ENCODE results near the gene MT1E.

Gene MT1E

DNA sequence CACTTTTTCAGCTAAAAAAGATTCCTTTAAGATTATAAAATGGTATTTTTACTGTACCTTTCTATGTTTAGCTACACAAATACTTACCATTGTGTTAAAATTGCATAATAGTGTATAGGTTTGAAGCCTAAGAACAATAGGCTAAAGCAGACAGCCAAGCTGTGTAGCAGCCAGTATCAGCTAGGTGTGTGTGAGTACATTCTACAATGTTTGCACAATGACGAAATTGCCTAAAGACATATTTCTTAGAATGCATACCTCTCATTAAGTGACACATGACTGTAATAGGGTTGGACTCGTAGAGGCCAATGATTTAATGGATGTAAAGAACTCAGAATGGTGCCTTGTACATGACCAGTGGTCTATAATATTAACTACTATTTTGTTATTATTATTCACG lies 24.2 kb downstream of the MT1E start (continued):
- TF ChIP-seq, protein P1, sequence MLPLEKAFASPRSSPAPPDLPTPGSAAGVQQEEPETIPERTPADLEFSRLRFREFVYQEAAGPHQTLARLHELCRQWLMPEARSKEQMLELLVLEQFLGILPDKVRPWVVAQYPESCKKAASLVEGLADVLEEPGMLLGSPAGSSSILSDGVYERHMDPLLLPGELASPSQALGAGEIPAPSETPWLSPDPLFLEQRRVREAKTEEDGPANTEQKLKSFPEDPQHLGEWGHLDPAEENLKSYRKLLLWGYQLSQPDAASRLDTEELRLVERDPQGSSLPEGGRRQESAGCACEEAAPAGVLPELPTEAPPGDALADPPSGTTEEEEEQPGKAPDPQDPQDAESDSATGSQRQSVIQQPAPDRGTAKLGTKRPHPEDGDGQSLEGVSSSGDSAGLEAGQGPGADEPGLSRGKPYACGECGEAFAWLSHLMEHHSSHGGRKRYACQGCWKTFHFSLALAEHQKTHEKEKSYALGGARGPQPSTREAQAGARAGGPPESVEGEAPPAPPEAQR (tag by site-specific recombination; IDR thresholded peaks at IDR 0.05), result no peak
- TF ChIP-seq, protein P2, sequence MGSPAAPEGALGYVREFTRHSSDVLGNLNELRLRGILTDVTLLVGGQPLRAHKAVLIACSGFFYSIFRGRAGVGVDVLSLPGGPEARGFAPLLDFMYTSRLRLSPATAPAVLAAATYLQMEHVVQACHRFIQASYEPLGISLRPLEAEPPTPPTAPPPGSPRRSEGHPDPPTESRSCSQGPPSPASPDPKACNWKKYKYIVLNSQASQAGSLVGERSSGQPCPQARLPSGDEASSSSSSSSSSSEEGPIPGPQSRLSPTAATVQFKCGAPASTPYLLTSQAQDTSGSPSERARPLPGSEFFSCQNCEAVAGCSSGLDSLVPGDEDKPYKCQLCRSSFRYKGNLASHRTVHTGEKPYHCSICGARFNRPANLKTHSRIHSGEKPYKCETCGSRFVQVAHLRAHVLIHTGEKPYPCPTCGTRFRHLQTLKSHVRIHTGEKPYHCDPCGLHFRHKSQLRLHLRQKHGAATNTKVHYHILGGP (tag by site-specific recombination; IDR thresholded peaks at IDR 0.05), result peak; percentile 95

DNA sequence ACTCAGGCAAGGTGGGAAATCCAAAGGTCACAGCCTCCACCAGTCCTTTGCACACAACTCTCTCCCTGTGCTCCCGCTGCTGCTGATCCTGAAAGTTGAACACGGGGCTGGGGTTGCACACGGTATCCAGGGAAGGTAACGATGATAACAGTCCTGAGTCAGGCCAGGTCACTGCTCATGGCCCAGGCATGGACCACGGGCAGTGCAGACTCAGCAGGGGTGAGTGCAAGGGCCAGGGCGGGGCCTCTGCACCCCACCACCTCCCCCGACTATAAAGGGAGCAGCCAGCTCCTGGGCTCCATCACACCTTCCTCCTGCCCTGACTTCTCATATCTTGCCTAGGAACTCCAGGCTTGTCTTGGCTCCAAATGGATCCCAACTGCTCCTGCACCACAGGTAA lies 26.0 kb downstream of the MT1E start, which contains the start of gene MT1B:
Gene MT1B, plus strand, starts transcription at position 301 of the 400 bp plus-strand sequence. Its CDS starts 68 bp downstream, at position 369.
- no peak within 1 kb of the TSS for H3K27ac ChIP-seq (ENCODE audit: extremely low read depth, low read depth, low read length)
- H3K36me3 ChIP-seq (ENCODE audit: control insufficient read depth in 2 of 2, insufficient read depth in 1 of 2, low read length in 2 of 2), result no peaks in the 10 kb centered on the region
- ChIA-PET CTCF (interaction anchor here (0.6 kb wide), 1 partner anchor 278 kb away, joined by 4 read pairs; no protein-coding TSS in a partner anchor), POLR2A (no interaction called here)
- H3K4me3 ChIP-seq (ENCODE audit: low read depth, low read length), result no peak within 1 kb of the TSS
- H3K9me3 ChIP-seq (ENCODE audit: control insufficient read depth, insufficient read depth, low read depth, low read length), result no peaks in the 10 kb centered on the region
- TF ChIP-seq, protein P3, sequence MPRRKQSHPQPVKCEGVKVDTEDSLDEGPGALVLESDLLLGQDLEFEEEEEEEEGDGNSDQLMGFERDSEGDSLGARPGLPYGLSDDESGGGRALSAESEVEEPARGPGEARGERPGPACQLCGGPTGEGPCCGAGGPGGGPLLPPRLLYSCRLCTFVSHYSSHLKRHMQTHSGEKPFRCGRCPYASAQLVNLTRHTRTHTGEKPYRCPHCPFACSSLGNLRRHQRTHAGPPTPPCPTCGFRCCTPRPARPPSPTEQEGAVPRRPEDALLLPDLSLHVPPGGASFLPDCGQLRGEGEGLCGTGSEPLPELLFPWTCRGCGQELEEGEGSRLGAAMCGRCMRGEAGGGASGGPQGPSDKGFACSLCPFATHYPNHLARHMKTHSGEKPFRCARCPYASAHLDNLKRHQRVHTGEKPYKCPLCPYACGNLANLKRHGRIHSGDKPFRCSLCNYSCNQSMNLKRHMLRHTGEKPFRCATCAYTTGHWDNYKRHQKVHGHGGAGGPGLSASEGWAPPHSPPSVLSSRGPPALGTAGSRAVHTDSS (tag by site-specific recombination; IDR thresholded peaks at IDR 0.05), result no peak
- TF ChIP-seq FEZF1 (tag by site-specific recombination; IDR thresholded peaks at IDR 0.05) (no peak), ZNF146 (tag by site-specific recombination; IDR thresholded peaks at IDR 0.05) (no peak), ZNF48 (tag by site-specific recombination; IDR thresholded peaks at IDR 0.05) (no peak), ZNF776 (tag by site-specific recombination; IDR thresholded peaks at IDR 0.05; ENCODE audit: borderline replicate concordance) (no peak), ZNF24 (tag by site-specific recombination; IDR thresholded peaks at IDR 0.05) (no peak), KLF7 (tag by site-specific recombination; IDR thresholded peaks at IDR 0.05; ENCODE audit: borderline replicate concordance) (no peak), BCL11B (tag by site-specific recombination; IDR thresholded peaks at IDR 0.05; ENCODE audit: low read depth) (no peak), OSR2 (tag by site-specific recombination; IDR thresholded peaks at IDR 0.05) (no peak), TCF7L2 (IDR thresholded peaks at IDR 0.05; ENCODE audit: borderline replicate concordance, low read depth, low read length) (no peak), ZNF433 (tag by site-specific recombination; IDR thresholded peaks at IDR 0.05; ENCODE audit: low read depth) (no peak), ZNF155 (tag by site-specific recombination; IDR thresholded peaks at IDR 0.05) (no peak), ZNF521 (tag by site-specific recombination; IDR thresholded peaks at IDR 0.05) (no peak), ZNF624 (tag by site-specific recombination; IDR thresholded peaks at IDR 0.05) (no peak), ZNF157 (tag by site-specific recombination; IDR thresholded peaks at IDR 0.05) (no peak), ZNF302 (tag by site-specific recombination; IDR thresholded peaks at IDR 0.05; ENCODE audit: low read depth) (no peak)
- TF ChIP-seq, protein P4, sequence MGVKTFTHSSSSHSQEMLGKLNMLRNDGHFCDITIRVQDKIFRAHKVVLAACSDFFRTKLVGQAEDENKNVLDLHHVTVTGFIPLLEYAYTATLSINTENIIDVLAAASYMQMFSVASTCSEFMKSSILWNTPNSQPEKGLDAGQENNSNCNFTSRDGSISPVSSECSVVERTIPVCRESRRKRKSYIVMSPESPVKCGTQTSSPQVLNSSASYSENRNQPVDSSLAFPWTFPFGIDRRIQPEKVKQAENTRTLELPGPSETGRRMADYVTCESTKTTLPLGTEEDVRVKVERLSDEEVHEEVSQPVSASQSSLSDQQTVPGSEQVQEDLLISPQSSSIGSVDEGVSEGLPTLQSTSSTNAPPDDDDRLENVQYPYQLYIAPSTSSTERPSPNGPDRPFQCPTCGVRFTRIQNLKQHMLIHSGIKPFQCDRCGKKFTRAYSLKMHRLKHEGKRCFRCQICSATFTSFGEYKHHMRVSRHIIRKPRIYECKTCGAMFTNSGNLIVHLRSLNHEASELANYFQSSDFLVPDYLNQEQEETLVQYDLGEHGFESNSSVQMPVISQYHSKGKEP (tag by site-specific recombination; IDR thresholded peaks at IDR 0.05), result no peak
- TF ChIP-seq, protein P5, sequence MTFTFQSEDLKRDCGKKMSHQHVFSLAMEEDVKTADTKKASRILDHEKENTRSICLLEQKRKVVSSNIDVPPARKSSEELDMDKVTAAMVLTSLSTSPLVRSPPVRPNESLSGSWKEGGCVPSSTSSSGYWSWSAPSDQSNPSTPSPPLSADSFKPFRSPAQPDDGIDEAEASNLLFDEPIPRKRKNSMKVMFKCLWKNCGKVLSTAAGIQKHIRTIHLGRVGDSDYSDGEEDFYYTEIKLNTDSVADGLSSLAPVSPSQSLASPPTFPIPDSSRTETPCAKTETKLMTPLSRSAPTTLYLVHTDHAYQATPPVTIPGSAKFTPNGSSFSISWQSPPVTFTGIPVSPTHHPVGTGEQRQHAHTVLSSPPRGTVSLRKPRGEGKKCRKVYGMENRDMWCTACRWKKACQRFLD (tag by site-specific recombination; IDR thresholded peaks at IDR 0.05), result no peak
- TF ChIP-seq, protein P6, sequence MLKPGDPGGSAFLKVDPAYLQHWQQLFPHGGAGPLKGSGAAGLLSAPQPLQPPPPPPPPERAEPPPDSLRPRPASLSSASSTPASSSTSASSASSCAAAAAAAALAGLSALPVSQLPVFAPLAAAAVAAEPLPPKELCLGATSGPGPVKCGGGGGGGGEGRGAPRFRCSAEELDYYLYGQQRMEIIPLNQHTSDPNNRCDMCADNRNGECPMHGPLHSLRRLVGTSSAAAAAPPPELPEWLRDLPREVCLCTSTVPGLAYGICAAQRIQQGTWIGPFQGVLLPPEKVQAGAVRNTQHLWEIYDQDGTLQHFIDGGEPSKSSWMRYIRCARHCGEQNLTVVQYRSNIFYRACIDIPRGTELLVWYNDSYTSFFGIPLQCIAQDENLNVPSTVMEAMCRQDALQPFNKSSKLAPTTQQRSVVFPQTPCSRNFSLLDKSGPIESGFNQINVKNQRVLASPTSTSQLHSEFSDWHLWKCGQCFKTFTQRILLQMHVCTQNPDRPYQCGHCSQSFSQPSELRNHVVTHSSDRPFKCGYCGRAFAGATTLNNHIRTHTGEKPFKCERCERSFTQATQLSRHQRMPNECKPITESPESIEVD (tag by site-specific recombination; IDR thresholded peaks at IDR 0.05), result no peak
- TF ChIP-seq, protein P7, sequence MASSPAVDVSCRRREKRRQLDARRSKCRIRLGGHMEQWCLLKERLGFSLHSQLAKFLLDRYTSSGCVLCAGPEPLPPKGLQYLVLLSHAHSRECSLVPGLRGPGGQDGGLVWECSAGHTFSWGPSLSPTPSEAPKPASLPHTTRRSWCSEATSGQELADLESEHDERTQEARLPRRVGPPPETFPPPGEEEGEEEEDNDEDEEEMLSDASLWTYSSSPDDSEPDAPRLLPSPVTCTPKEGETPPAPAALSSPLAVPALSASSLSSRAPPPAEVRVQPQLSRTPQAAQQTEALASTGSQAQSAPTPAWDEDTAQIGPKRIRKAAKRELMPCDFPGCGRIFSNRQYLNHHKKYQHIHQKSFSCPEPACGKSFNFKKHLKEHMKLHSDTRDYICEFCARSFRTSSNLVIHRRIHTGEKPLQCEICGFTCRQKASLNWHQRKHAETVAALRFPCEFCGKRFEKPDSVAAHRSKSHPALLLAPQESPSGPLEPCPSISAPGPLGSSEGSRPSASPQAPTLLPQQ (tag by site-specific recombination; IDR thresholded peaks at IDR 0.05), result no peak
- no peaks in the 10 kb centered on the region for H3K4me1 ChIP-seq (ENCODE audit: control insufficient read depth, insufficient read depth, low read length)

Data from HEK293 (cell line).